Measurements from ENCODE around the gene CAP1. TPM values are rescaled to one million over a fixed set of nuclear protein-coding genes. Genes with fewer than 3 reads are reported as not detected.
A peak's percentile ranks its signal among the peaks of the same experiment; 100 is the strongest.

Gene CAP1
- total and polyA plus RNA-seq, 9 of the 15 experiments (the other 6 are each of a cell fraction or from before 2014, with no cell fraction given): 230 to 658 (median 281) TPM

GRCh38 chr1:40020447-40021085 is 20.0 kb upstream of the CAP1 start (continued):
- TF ChIP-seq, protein P1, sequence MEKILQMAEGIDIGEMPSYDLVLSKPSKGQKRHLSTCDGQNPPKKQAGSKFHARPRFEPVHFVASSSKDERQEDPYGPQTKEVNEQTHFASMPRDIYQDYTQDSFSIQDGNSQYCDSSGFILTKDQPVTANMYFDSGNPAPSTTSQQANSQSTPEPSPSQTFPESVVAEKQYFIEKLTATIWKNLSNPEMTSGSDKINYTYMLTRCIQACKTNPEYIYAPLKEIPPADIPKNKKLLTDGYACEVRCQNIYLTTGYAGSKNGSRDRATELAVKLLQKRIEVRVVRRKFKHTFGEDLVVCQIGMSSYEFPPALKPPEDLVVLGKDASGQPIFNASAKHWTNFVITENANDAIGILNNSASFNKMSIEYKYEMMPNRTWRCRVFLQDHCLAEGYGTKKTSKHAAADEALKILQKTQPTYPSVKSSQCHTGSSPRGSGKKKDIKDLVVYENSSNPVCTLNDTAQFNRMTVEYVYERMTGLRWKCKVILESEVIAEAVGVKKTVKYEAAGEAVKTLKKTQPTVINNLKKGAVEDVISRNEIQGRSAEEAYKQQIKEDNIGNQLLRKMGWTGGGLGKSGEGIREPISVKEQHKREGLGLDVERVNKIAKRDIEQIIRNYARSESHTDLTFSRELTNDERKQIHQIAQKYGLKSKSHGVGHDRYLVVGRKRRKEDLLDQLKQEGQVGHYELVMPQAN (IDR thresholded peaks at IDR 0.05; ENCODE audit: borderline replicate concordance): no peak

- intact Hi-C loops (cut with micrococcal nuclease): no loop called here
- ChIA-PET POLR2A (interaction anchor here (0.5 to 0.8 kb wide), 4 partner anchors 9 to 124 kb away, joined by 3 to 6 read pairs (median 4); no protein-coding TSS in a partner anchor), CTCF (ENCODE audit: low intra/inter-chr PET ratio) (interaction anchor here (0.7 kb wide), 1 partner anchor 105 kb away, joined by 3 read pairs; no protein-coding TSS in a partner anchor)
- Histone ChIP-seq H3K4me2 (ENCODE audit: insufficient read depth, low read length) (no peak overlapping the region), H3K27me3 (ENCODE audit: control insufficient read depth in 2 of 2, insufficient read depth in 2 of 2, low read length in 2 of 2) (no peaks in the 10 kb centered on the region; a peak in 1 of 5 replicates), H3K36me3 (ENCODE audit: control insufficient read depth, insufficient read depth, low read length) (no peaks in the 10 kb centered on the region), H3K9me3 (replicated peaks; ENCODE audit: control insufficient read depth, insufficient read depth, low read depth, low read length) (peaks cover 10% of the 10 kb centered on the region; the same call in 1 of the 2 replicates), H3K4me1 (replicated peaks in 1 of 2; ENCODE audit: control insufficient read depth in 2 of 2, insufficient read depth in 2 of 2, low read length in 2 of 2) (peaks cover 0 to 8% of the 10 kb centered on the region in 2 experiments; a peak in 2 of 5 replicates), H4K20me1 (replicated peaks; ENCODE audit: control insufficient read depth, insufficient read depth, low read length) (no peaks in the 10 kb centered on the region), H3K9me1 (ENCODE audit: control insufficient read depth, insufficient read depth, low read length) (no peaks in the 10 kb centered on the region), H2AFZ (ENCODE audit: low read depth, low read length) (no peak overlapping the region), H3K79me2 (ENCODE audit: control insufficient read depth, insufficient read depth, low read length) (no peaks in the 10 kb centered on the region), H3K9ac (ENCODE audit: insufficient read depth in 1 of 2, low read depth in 2 of 2, low read length in 2 of 2) (no peak overlapping the region), H3K4me3 (no peak overlapping the region), H3K27ac (ENCODE audit: extremely low read depth, low read depth, low read length) (no peak overlapping the region)
- 15% methylated on average over 4 of the region's 4 CpGs for WGBS (ENCODE audit: insufficient coverage, low coverage, missing lambda C conversion rate)
- TF ChIP-seq ZNF584 (CRISPR knock-in tag; IDR thresholded peaks at IDR 0.05; ENCODE audit: low read depth) (peak; percentile 95), SRSF9 (IDR thresholded peaks at IDR 0.05; ENCODE audit: borderline replicate concordance, low read depth, low read length) (no peak)
- in situ Hi-C loops (cut with MboI): no loop called here
- ATAC-seq (no peak), DNase-seq (ENCODE audit: extremely low read depth in 1 of 4, low spot score in 3 of 4) (no peak), FAIRE-seq (no peak)
- no TSS peak for BruUV-seq (replicated peaks)
These were observed 17.1 kb upstream of the CAP1 start for GRCh38 chr1:40023379-40023944.
